B cell (primary cell): ENCODE results near the gene TRAM2. TPM values are rescaled to one million over a fixed set of nuclear protein-coding genes. Genes with fewer than 3 reads are reported as not detected.

Source experiments
- ATAC-seq: fragments of 200-7000 bp; cut with Tn5 transposase; one replicate; pipeline ENCODE4 v1.10.0; 2021; ENCODE audit warnings: low read depth, mild to moderate bottlenecking, moderate number of reproducible peaks, moderate library complexity
- CTCF ChIA-PET: fragments of 350-600 bp; sonication (Branson Sonifier 250); formaldehyde crosslinking; loops from one replicate; lab custom pipeline; 2021; ENCODE audit warnings: antibody characterized with exemption, inconsistent platforms; lab: Charles Lee
- POLR2A ChIA-PET: fragments of 350-600 bp; sonication (Branson Sonifier 250); formaldehyde crosslinking; loops from one replicate; lab custom pipeline; 2021; ENCODE audit warnings: antibody characterized with exemption; lab: Charles Lee
- DNase-seq: peaks from one replicate; pipeline ENCODE4 v3.0.0; 2013
- H2AFZ ChIP-seq: 2 replicates; pipeline ENCODE4 v1.6.1; 2012; ENCODE audit warnings: mild to moderate bottlenecking, low read depth, low read length; ENCODE audit not compliant: insufficient read depth, poor library complexity, severe bottlenecking
- H3K27ac ChIP-seq, 2 donors: 1 replicate in 1 of 2; 2 replicates in 1 of 2; pipeline ENCODE4 v1.5.1; 2012 to 2013; ENCODE audit warnings: low read length in 2 of 2, mild to moderate bottlenecking in 2 of 2, moderate library complexity in 1 of 2
- H3K27me3 ChIP-seq, 4 experiments: fragments of 200-600 bp in 1 of 4; sonication (generic) in 1 of 4; replicated peaks in 1 of 4; 1 replicate in 2 of 4; 2 replicates in 2 of 4; pipeline versions ENCODE4 v1.6.1 to v1.7.0; 2013 to 2016; ENCODE audit warnings: low read length in 3 of 4, mild to moderate bottlenecking in 2 of 4, mixed read lengths in 1 of 4, moderate library complexity in 1 of 4; ENCODE audit not compliant: insufficient read depth in 4 of 4, control insufficient read depth in 3 of 4; ENCODE audit errors: control extremely low read depth in 1 of 4
- H3K36me3 ChIP-seq, 2 experiments: replicated peaks in 1 of 2; 1 replicate in 1 of 2; 2 replicates in 1 of 2; pipeline versions ENCODE4 v1.6.1 to v1.7.1; 2013; ENCODE audit warnings: low read length in 1 of 2; ENCODE audit not compliant: insufficient read depth in 2 of 2, control insufficient read depth in 1 of 2; ENCODE audit errors: control extremely low read depth in 1 of 2, extremely low read depth in 1 of 2
- H3K4me1 ChIP-seq, 2 donors: fragments of 200-600 bp in 1 of 2; sonication (generic) in 1 of 2; 1 replicate in 1 of 2; 2 replicates in 1 of 2; pipeline versions ENCODE4 v1.5.1 to v1.6.1; 2013 to 2017; ENCODE audit warnings: low read length in 2 of 2; ENCODE audit not compliant: control insufficient read depth in 2 of 2, insufficient read depth in 2 of 2
- H3K4me2 ChIP-seq: replicated peaks from 2 replicates; pipeline ENCODE3; 2012; ENCODE audit warnings: mild to moderate bottlenecking, low read depth, low read length; ENCODE audit not compliant: poor library complexity, severe bottlenecking
- H3K4me3 ChIP-seq, 5 experiments: fragments of 200-600 bp in 1 of 5; sonication (generic) in 1 of 5; 1 replicate in 3 of 5; 2 replicates in 2 of 5; pipeline versions ENCODE4 v1.5.1 to v1.7.0; 2011 to 2016; ENCODE audit warnings: low read length in 4 of 5, mild to moderate bottlenecking in 4 of 5, low read depth in 2 of 5, control low read depth in 1 of 5, moderate library complexity in 1 of 5; ENCODE audit not compliant: insufficient read depth in 1 of 5; ENCODE audit errors: control extremely low read depth in 1 of 5, extremely low read depth in 1 of 5
- H3K79me2 ChIP-seq: fragments of 200-600 bp; sonication (generic); one replicate; pipeline ENCODE4 v1.6.0; 2016; ENCODE audit warnings: low read length; ENCODE audit not compliant: control insufficient read depth, insufficient read depth
- H3K9ac ChIP-seq: fragments of 200-600 bp; sonication (generic); 2 replicates; pipeline ENCODE4 v1.6.1; 2017; ENCODE audit warnings: mild to moderate bottlenecking, low read length, moderate library complexity
- H3K9me3 ChIP-seq, 3 donors: one replicate each; pipeline versions ENCODE4 v1.6.1 to v1.7.1; 2013; ENCODE audit warnings: low read length in 2 of 3; ENCODE audit not compliant: control insufficient read depth in 2 of 3, insufficient read depth in 1 of 3; ENCODE audit errors: control extremely low read depth in 1 of 3
- H4K20me1 ChIP-seq: 2 replicates; pipeline ENCODE4 v1.6.0; 2012; ENCODE audit warnings: mild to moderate bottlenecking, low read length; ENCODE audit not compliant: insufficient read depth, control insufficient read depth, poor library complexity, severe bottlenecking
- H3K27ac Mint-ChIP-seq: one replicate; pipeline ENCODE4 v1.8.0; 2021; ENCODE audit warnings: mixed read lengths
- H3K27me3 Mint-ChIP-seq: one replicate; pipeline ENCODE4 v1.8.0; 2021; ENCODE audit warnings: mixed read lengths
- H3K4me1 Mint-ChIP-seq: one replicate; pipeline ENCODE4 v1.8.0; 2021; ENCODE audit warnings: mixed read lengths
- H3K4me3 Mint-ChIP-seq: one replicate; pipeline ENCODE4 v1.8.0; 2021; ENCODE audit warnings: mixed read lengths
- H3K9me3 Mint-ChIP-seq: one replicate; pipeline ENCODE4 v1.8.0; 2022; ENCODE audit warnings: mixed read lengths; ENCODE audit not compliant: insufficient read depth
- CTCF ChIP-seq: fragments of 200-600 bp; IDR thresholded peaks from one replicate; pipeline ENCODE4 v1.8.0; 2022; ENCODE audit warnings: antibody characterized with exemption, mild to moderate bottlenecking
- EZH2 ChIP-seq: IDR thresholded peaks from 2 replicates; pipeline ENCODE4 v1.6.1; 2012; ENCODE audit warnings: borderline replicate concordance, low read depth, mild to moderate bottlenecking, moderate library complexity, low read length; ENCODE audit not compliant: insufficient read depth, poor library complexity, severe bottlenecking
- WGBS: methylation state at CpG from one replicate; pipeline ENCODE4 v1.1.5; 2013; ENCODE audit warnings: missing lambda C conversion rate; ENCODE audit not compliant: insufficient coverage; 5-methylcytosine and 5-hydroxymethylcytosine counted together
- intact Hi-C: fragments of 100-400 bp; cut with micrococcal nuclease; formaldehyde crosslinking; loops from one replicate; pipeline ENCODE4 v1.10.0; 2022
- polyA plus RNA-seq: library from polyadenylated mRNA; depleted of rRNA; stranded (reverse); fragments of >200 nt; gene quantifications from 2 replicates; pipeline ENCODE4 v1.2.3, GENCODE V29; 2012
- total RNA-seq, 2 donors: library from RNA; stranded (reverse); fragments of 120-200 nt in 1 of 2; gene quantifications; 1 replicate in 1 of 2; 2 replicates in 1 of 2; pipeline versions ENCODE4 v1.2.3 to v1.2.4, GENCODE V29; 2013 to 2022

TRAM2 gene
- total and polyA plus RNA-seq, 2 donors (not counting 1 experiment from before 2014, with no cell fraction given): 9.0 to 13.3 TPM

DNA sequence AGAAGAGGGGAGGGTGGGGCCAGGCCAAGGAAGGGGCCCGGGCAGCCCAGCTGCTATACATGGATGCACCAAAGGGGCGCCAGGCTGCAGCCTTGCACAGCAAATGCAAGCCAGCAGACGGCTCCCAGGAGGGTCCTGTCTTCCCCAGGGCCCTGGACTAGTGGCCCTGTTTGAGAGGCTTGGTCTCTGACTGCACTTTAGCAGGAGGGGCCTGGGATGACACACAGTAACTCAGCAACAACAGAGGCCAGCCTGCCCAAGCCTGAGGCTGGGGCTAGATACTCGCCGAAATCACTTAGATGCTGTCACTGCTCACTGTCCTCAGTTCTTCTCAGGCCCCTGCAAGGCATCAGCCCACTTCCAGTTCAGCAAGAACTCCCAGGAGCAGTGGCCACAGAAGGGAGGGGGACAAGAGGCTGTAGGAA, 73.5 kb downstream of the TRAM2 start:
- Mint-ChIP-seq H3K27me3 (no peaks in the 10 kb centered on the region), H3K4me3 (no peak overlapping the region), H3K27ac (no peak overlapping the region), H3K9me3 (no peaks in the 10 kb centered on the region), H3K4me1 (peaks cover 14% of the 10 kb centered on the region)
- no peak overlapping the region for H3K4me2 ChIP-seq
- WGBS: 92% methylated on average over 5 of the region's 5 CpGs
- H3K9ac ChIP-seq: no peak overlapping the region
- ChIA-PET POLR2A (interaction anchor here (1.8 kb wide), 1 partner anchor 84 kb away, joined by 3 read pairs; the partner anchor contains the start of gene EFHC1), CTCF (interaction anchor here (1.3 to 1.8 kb wide), 2 partner anchors 86 to 88 kb away, joined by 4 to 7 read pairs; no protein-coding TSS in a partner anchor)
- H2AFZ ChIP-seq: no peak overlapping the region
- H3K9me3 ChIP-seq: no peaks in the 10 kb centered on the region
- no peaks in the 10 kb centered on the region for H3K27me3 ChIP-seq
- peaks cover 0 to 38% of the 10 kb centered on the region in 2 experiments for H3K36me3 ChIP-seq
- no peaks in the 10 kb centered on the region for H3K79me2 ChIP-seq
- ATAC-seq (no peak), DNase-seq (no peak)
- H3K4me1 ChIP-seq: peaks cover 8 to 22% of the 10 kb centered on the region in 2 donors
- no peak overlapping the region for H3K27ac ChIP-seq
- intact Hi-C loops: no loop called here
- TF ChIP-seq EZH2: no peak
- TF ChIP-seq CTCF: no peak
- no peak overlapping the region for H3K4me3 ChIP-seq
- no peaks in the 10 kb centered on the region for H4K20me1 ChIP-seq

GRCh38 chr6:52502306-52503029, 74.4 kb downstream of the TRAM2 start:
- H3K79me2 ChIP-seq: no peaks in the 10 kb centered on the region
- H2AFZ ChIP-seq: no peak overlapping the region
- no peak overlapping the region for H3K4me3 ChIP-seq
- Mint-ChIP-seq H3K9me3 (no peaks in the 10 kb centered on the region), H3K4me1 (peaks cover 22% of the 10 kb centered on the region), H3K27me3 (no peaks in the 10 kb centered on the region), H3K4me3 (no peak overlapping the region), H3K27ac (no peak overlapping the region)
- H3K27ac ChIP-seq: no peak overlapping the region
- no peak for DNase-seq
- CTCF ChIA-PET: interaction anchor here (4.5 to 6.6 kb wide), 2 partner anchors 82 to 85 kb away, joined by 24 to 38 read pairs; partner anchors contain the start of gene EFHC1
- POLR2A ChIA-PET: no interaction called here
- no peaks in the 10 kb centered on the region for H4K20me1 ChIP-seq
- H3K9me3 ChIP-seq: no peaks in the 10 kb centered on the region
- no peak overlapping the region for H3K4me2 ChIP-seq
- TF ChIP-seq EZH2: no peak
- no peak for TF ChIP-seq CTCF
- no peak for ATAC-seq
- peaks cover 13 to 29% of the 10 kb centered on the region in 2 donors for H3K4me1 ChIP-seq
- intact Hi-C loops: no loop called here
- H3K27me3 ChIP-seq: no peaks in the 10 kb centered on the region
- WGBS: 91% methylated on average over 16 of the region's 20 CpGs
- H3K36me3 ChIP-seq: peaks cover 0 to 30% of the 10 kb centered on the region in 2 experiments
- H3K9ac ChIP-seq: no peak overlapping the region
